CD4-positive, alpha-beta memory T cell (primary cell): ENCODE results near the gene KCNJ2. TPM values are rescaled to one million over a fixed set of nuclear protein-coding genes. Genes with fewer than 3 reads are reported as not detected.

Experiments used
- CTCF ChIA-PET: fragments of 350-600 bp; sonication (Branson Sonifier 250); formaldehyde crosslinking; loops from one replicate; lab custom pipeline; 2021; ENCODE audit warnings: inconsistent platforms; ENCODE audit not compliant: partially characterized antibody; lab: Charles Lee
- POLR2A ChIA-PET: fragments of 350-600 bp; sonication (Branson Sonifier 250); formaldehyde crosslinking; loops from one replicate; lab custom pipeline; 2021; ENCODE audit not compliant: partially characterized antibody; lab: Charles Lee
- DNase-seq, 5 donors: peaks; one replicate each; pipeline versions ENCODE4 v3.0.0 to v3.0.0-alpha.2; 2020 to 2022; ENCODE audit warnings: mixed read lengths in 1 of 5
- H3K27ac ChIP-seq: one replicate; pipeline ENCODE4 v1.7.0; 2013; ENCODE audit warnings: low read depth, low read length
- H3K27me3 ChIP-seq: 2 replicates; pipeline ENCODE4 v1.7.0; 2013; ENCODE audit warnings: mild to moderate bottlenecking, low read length, moderate library complexity; ENCODE audit not compliant: insufficient read depth
- H3K36me3 ChIP-seq: 2 replicates; pipeline ENCODE4 v1.7.0; 2013; ENCODE audit warnings: mild to moderate bottlenecking, low read length, moderate library complexity; ENCODE audit not compliant: insufficient read depth
- H3K4me1 ChIP-seq: 2 replicates; pipeline ENCODE4 v1.7.0; 2013; ENCODE audit warnings: mild to moderate bottlenecking, low read length, moderate library complexity; ENCODE audit not compliant: insufficient read depth
- H3K4me3 ChIP-seq, 2 donors: one replicate each; pipeline ENCODE4 v1.7.0; 2013; ENCODE audit warnings: low read length in 2 of 2, mild to moderate bottlenecking in 1 of 2
- H3K9me3 ChIP-seq, 2 donors: one replicate each; pipeline ENCODE4 v1.7.0; 2013; ENCODE audit warnings: low read length in 2 of 2, control low read depth in 1 of 2; ENCODE audit not compliant: control insufficient read depth in 1 of 2
- H3K27ac Mint-ChIP-seq, 7 donors: one replicate each; pipeline ENCODE4 v1.8.0; 2020 to 2021; ENCODE audit warnings: mixed read lengths in 7 of 7, mild to moderate bottlenecking in 6 of 7, inconsistent platforms in 3 of 7, moderate library complexity in 3 of 7
- H3K27me3 Mint-ChIP-seq, 2 donors: one replicate each; pipeline ENCODE4 v1.8.0; 2020 to 2021; ENCODE audit warnings: mixed read lengths in 2 of 2
- H3K36me3 Mint-ChIP-seq, 2 donors: one replicate each; pipeline ENCODE4 v1.8.0; 2020 to 2021; ENCODE audit warnings: mixed read lengths in 2 of 2, inconsistent platforms in 1 of 2, mild to moderate bottlenecking in 1 of 2
- H3K4me1 Mint-ChIP-seq, 4 donors: one replicate each; pipeline ENCODE4 v1.8.0; 2020 to 2021; ENCODE audit warnings: mixed read lengths in 4 of 4, mild to moderate bottlenecking in 1 of 4
- H3K4me3 Mint-ChIP-seq, 8 donors: one replicate each; pipeline ENCODE4 v1.8.0; 2020 to 2021; ENCODE audit warnings: mixed read lengths in 8 of 8, mild to moderate bottlenecking in 7 of 8, moderate library complexity in 6 of 8, inconsistent platforms in 3 of 8
- H3K9me3 Mint-ChIP-seq, 8 donors: one replicate each; pipeline ENCODE4 v1.8.0; 2020 to 2021; ENCODE audit warnings: mixed read lengths in 8 of 8, mild to moderate bottlenecking in 5 of 8, inconsistent platforms in 3 of 8, moderate library complexity in 1 of 8
- intact Hi-C: fragments of 100-400 bp; cut with micrococcal nuclease; formaldehyde crosslinking; loops from one replicate; pipeline ENCODE4 v1.15.1; 2023
- polyA plus RNA-seq, 2 donors: library from polyadenylated mRNA; unstranded; fragments of 300-500 nt; fragmentation: Illumina TruSeq; gene quantifications; one replicate each; pipeline ENCODE4 v1.2.3, GENCODE V29; 2021
- total RNA-seq, 2 experiments: library from RNA; stranded (reverse); gene quantifications; one replicate each; pipeline ENCODE4 v1.2.3, GENCODE V29; 2021

The KCNJ2 gene
- total and polyA plus RNA-seq, 4 experiments from 2014 or later = not detected

DNA sequence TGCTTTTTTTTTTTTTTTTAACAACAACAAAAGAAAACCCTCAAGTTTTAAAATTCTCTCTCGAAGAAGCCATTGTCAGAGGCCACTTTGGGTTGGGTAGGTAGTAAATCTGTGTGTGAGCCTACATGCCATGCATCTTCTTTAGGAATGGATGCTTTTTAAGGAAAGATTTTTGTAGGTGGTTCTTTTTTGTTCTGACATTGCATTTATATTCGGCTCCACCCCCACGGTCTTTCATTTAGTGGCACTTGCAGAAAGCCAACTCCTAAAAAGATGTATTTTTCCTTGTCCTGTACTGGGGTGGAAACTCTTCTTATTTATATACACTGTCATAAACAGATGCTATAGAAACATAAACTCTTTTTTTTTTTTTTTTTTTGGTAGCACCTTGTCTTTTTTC is 35.1 kb downstream of the KCNJ2 start:
- POLR2A ChIA-PET = no interaction called here
- H3K4me3 Mint-ChIP-seq = no peak overlapping the region
- peaks cover 4% of the 10 kb centered on the region for H3K27me3 ChIP-seq
- no peaks in the 10 kb centered on the region for H3K4me1 Mint-ChIP-seq
- H3K4me3 ChIP-seq = no peak overlapping the region
- H3K4me1 ChIP-seq = no peaks in the 10 kb centered on the region
- H3K36me3 Mint-ChIP-seq = no peaks in the 10 kb centered on the region
- H3K27ac Mint-ChIP-seq = no peak overlapping the region
- intact Hi-C loops = no loop called here
- no peak overlapping the region for H3K27ac ChIP-seq
- CTCF ChIA-PET = no interaction called here
- no peaks in the 10 kb centered on the region for H3K9me3 Mint-ChIP-seq
- H3K9me3 ChIP-seq = no peaks in the 10 kb centered on the region
- DNase-seq = no peak
- H3K36me3 ChIP-seq = no peaks in the 10 kb centered on the region
- H3K27me3 Mint-ChIP-seq = no peaks in the 10 kb centered on the region

DNA sequence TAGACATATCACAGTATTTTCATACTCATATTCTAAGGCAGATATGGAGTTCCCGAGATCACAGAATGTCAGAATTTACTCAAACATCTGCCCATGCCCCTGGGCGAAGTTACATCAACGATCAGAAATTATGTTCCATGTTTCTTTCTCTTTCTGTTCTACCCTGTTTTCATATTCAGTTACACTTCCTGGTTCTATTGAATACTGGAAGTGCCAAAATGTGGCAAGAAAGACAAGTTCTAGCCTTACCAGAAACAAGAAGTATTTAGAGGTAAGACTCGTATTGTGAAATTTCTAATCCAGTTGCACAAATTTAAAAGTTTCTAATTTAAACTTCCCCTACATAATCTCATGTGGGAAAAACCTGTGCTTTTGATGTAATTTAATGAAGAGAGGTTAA is 36.1 kb downstream of the KCNJ2 start:
- ChIA-PET CTCF (no interaction called here), POLR2A (no interaction called here)
- intact Hi-C loops = no loop called here
- Mint-ChIP-seq H3K4me1 (no peaks in the 10 kb centered on the region), H3K27me3 (no peaks in the 10 kb centered on the region), H3K27ac (no peak overlapping the region), H3K9me3 (no peaks in the 10 kb centered on the region), H3K4me3 (no peak overlapping the region), H3K36me3 (no peaks in the 10 kb centered on the region)
- Histone ChIP-seq H3K9me3 (no peaks in the 10 kb centered on the region), H3K27ac (no peak overlapping the region), H3K27me3 (peaks cover 4% of the 10 kb centered on the region), H3K4me1 (no peaks in the 10 kb centered on the region), H3K36me3 (no peaks in the 10 kb centered on the region), H3K4me3 (no peak overlapping the region)
- DNase-seq = no peak

DNA sequence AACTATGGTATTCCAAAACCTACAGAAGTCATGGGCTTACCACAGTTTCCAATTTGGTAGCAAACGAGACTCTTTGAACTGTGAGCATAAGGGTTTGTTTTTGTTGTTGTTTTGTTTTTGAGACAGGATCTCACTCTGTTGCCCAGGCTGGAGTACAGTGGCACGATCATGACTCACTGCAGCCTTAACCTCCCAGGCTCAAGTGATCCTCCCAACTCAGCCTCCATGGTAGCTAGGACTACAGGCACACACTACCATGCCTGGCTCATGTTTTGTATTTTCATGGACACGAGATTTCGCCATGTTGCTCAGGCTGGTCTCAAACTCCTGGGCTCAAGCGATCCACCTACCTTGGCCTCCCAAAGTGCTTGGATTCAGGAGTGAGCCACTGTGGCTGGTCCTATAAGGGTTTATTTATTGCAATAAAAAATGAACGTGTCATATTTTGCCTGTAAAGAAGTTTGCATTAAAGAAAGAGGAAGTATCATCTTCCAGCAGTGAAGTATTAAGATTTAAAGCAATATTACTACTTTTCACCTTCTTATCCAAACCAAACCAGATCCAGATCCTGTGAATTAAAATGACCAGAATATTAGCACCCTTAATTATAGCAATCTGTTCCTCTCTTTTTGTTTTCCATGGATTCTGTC is 37.2 kb downstream of the KCNJ2 start:
- no peak overlapping the region for H3K4me3 Mint-ChIP-seq
- Histone ChIP-seq H3K4me3 (no peak overlapping the region), H3K36me3 (no peaks in the 10 kb centered on the region), H3K4me1 (no peaks in the 10 kb centered on the region), H3K27ac (no peak overlapping the region), H3K27me3 (peaks cover 4% of the 10 kb centered on the region), H3K9me3 (no peaks in the 10 kb centered on the region)
- no peaks in the 10 kb centered on the region for H3K36me3 Mint-ChIP-seq
- intact Hi-C loops = no loop called here
- no peak overlapping the region for H3K27ac Mint-ChIP-seq
- no peaks in the 10 kb centered on the region for H3K4me1 Mint-ChIP-seq
- peaks cover 0 to 1% of the 10 kb centered on the region in 2 donors for H3K27me3 Mint-ChIP-seq
- H3K9me3 Mint-ChIP-seq = no peaks in the 10 kb centered on the region
- CTCF ChIA-PET = no interaction called here
- DNase-seq = no peak
- POLR2A ChIA-PET = no interaction called here

DNA sequence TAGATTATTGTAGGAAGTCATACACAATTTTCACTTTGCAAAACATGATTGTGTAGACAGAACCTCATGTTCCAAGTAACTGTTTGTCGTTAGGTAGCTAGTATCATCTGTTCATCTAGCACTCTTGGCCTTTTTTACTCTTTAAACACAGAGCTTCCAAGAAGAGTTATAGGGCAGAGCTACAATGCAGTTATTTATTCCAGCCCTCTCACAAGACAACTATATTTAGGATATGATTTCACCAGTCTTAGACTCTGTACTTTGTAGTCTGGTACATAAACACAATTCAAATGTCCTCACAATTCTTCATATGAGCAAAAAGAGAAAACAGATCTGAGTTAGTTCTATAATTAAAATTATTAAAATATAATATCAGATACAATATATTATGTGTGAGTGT is 37.9 kb downstream of the KCNJ2 start:
- no peak overlapping the region for H3K27ac Mint-ChIP-seq
- ChIA-PET POLR2A (no interaction called here), CTCF (no interaction called here)
- H3K4me3 Mint-ChIP-seq = no peak overlapping the region
- DNase-seq = no peak
- H3K27me3 Mint-ChIP-seq = peaks cover 0 to 1% of the 10 kb centered on the region in 2 donors
- no peak overlapping the region for H3K27ac ChIP-seq
- H3K4me1 ChIP-seq = no peaks in the 10 kb centered on the region
- no peaks in the 10 kb centered on the region for H3K9me3 ChIP-seq
- no peaks in the 10 kb centered on the region for H3K36me3 Mint-ChIP-seq
- H3K9me3 Mint-ChIP-seq = no peaks in the 10 kb centered on the region
- H3K4me1 Mint-ChIP-seq = no peaks in the 10 kb centered on the region
- intact Hi-C loops = no loop called here
- no peak overlapping the region for H3K4me3 ChIP-seq
- H3K27me3 ChIP-seq = peaks cover 4% of the 10 kb centered on the region
- no peaks in the 10 kb centered on the region for H3K36me3 ChIP-seq

DNA sequence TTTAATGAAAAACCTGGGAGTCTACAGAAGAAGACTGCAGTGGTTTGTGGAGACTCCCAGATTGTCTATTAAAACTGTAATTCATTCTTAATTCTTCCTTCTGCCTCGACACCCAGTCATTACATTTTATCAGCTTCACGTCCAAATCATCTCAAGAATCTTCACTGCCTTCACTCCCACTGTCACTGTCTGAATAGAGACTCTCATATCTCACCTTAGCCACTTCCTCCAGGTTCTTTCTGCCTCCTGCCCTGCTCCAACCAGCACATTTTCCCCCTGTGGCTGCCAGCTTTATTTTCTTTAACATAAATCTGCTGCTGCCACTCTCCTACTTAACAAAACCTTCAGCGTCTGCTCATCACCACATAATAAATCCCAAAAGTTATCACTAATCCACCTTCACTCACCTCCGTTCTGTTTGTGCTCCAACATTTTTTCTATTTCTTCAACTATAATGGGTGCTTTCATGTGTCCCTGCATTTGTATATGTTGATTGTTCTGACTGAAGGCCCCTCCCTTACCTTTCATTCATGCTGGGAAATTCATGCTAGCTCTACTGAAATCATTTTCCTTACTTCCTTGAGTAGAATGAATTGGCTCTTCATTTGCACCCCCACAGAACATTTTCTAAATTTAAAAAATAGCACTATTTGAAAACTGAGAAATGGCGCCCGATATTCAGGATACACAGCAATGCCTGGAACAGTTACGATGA is 38.9 kb downstream of the KCNJ2 start:
- Mint-ChIP-seq H3K9me3 (no peaks in the 10 kb centered on the region), H3K4me1 (no peaks in the 10 kb centered on the region), H3K27me3 (peaks cover 0 to 1% of the 10 kb centered on the region in 2 donors), H3K4me3 (no peak overlapping the region), H3K27ac (no peak overlapping the region), H3K36me3 (no peaks in the 10 kb centered on the region)
- Histone ChIP-seq H3K27me3 (no peaks in the 10 kb centered on the region), H3K4me3 (no peak overlapping the region), H3K9me3 (no peaks in the 10 kb centered on the region), H3K27ac (no peak overlapping the region), H3K36me3 (no peaks in the 10 kb centered on the region), H3K4me1 (no peaks in the 10 kb centered on the region)
- intact Hi-C loops = no loop called here
- DNase-seq = no peak
- ChIA-PET POLR2A (no interaction called here), CTCF (no interaction called here)

DNA sequence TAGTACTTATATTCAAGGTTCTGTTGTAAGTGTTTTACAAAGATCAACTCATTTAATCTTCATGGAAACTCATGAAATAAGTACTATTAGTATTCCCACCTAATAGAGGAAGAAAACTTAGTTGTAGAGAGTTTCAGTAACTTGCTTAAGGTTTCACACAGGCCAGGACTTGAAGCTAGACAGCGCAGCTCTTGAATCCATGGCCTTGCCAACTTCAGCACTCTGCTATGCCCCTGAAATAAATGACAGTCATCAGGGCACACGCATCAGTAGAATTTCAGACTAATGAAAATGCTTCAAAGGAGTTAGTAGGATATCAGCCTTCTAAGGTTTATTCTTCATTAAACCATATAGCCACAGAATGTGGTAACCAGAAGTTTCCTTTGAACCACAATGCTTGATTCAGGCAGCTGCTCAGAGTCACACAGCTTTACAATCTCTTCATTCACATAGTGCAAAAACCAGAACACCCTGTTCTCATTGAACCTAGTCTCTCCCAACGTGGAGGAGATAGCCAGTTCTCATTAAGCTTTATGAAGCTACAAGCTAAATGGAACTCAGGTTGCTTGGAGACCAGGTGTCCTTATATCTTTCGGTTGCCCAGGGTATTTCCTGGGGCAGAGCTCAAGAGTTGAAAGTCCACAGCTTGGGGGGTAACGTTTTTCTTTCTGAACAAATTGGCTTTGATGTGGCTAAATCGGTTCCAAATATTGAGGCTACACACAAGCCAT is 39.7 kb downstream of the KCNJ2 start:
- Mint-ChIP-seq H3K4me1 (no peaks in the 10 kb centered on the region), H3K4me3 (no peak overlapping the region)

DNA sequence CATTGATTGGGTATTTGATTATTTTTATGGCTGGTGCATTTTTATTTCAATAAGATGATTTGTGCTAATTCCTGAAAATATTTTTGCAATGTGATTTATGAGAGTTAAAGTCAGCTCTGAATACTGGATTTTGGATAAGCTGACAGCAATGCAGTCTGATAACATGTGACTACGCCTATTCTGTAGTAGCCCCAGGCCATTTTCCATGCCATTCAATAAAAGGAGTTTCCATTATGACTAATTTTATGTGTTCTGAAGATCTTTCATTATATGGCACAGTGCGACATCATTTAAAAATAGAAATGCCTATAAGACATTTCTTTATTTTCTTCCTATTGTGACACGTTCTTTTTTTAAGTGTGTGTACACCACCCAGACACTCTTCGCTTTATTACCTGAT is 46.3 kb downstream of the KCNJ2 start:
- intact Hi-C loops = no loop called here
- peaks cover 0 to 3% of the 10 kb centered on the region in 2 donors for H3K27me3 Mint-ChIP-seq
- H3K4me3 Mint-ChIP-seq = no peak overlapping the region
- peaks cover 0 to 2% (median 0%) of the 10 kb centered on the region in 8 donors for H3K9me3 Mint-ChIP-seq
- H3K27me3 ChIP-seq = no peaks in the 10 kb centered on the region
- no peak overlapping the region for H3K27ac ChIP-seq
- ChIA-PET POLR2A (no interaction called here), CTCF (no interaction called here)
- no peak overlapping the region for H3K27ac Mint-ChIP-seq
- no peaks in the 10 kb centered on the region for H3K9me3 ChIP-seq
- H3K4me1 Mint-ChIP-seq = no peaks in the 10 kb centered on the region
- H3K36me3 Mint-ChIP-seq = no peaks in the 10 kb centered on the region
- no peaks in the 10 kb centered on the region for H3K4me1 ChIP-seq
- DNase-seq = no peak
- no peak overlapping the region for H3K4me3 ChIP-seq
- H3K36me3 ChIP-seq = no peaks in the 10 kb centered on the region

More for the DNA sequence above, 39.7 kb downstream of the KCNJ2 start:
- POLR2A ChIA-PET = no interaction called here
- Mint-ChIP-seq H3K9me3 (no peaks in the 10 kb centered on the region), H3K36me3 (no peaks in the 10 kb centered on the region), H3K27ac (no peak overlapping the region), H3K27me3 (peaks cover 0 to 1% of the 10 kb centered on the region in 2 donors)
- intact Hi-C loops = no loop called here
- H3K4me1 ChIP-seq = no peaks in the 10 kb centered on the region
- H3K9me3 ChIP-seq = no peaks in the 10 kb centered on the region
- H3K27ac ChIP-seq = no peak overlapping the region
- H3K27me3 ChIP-seq = no peaks in the 10 kb centered on the region
- CTCF ChIA-PET = no interaction called here
- no peak for DNase-seq
- no peaks in the 10 kb centered on the region for H3K36me3 ChIP-seq
- H3K4me3 ChIP-seq = no peak overlapping the region
